PC-9 (cell line): Measurements from ENCODE around the gene APOM.

Experiments
- EZH2 ChIP-seq: fragments of 200-600 bp; sonication (generic); IDR thresholded peaks from 2 replicates; pipeline ENCODE4 v1.8.0; 2017; ENCODE audit warnings: antibody characterized with exemption, low read depth
- TF ChIP-seq, protein P1 (sequence below): fragments of 200-600 bp; sonication (generic); conservative IDR thresholded peaks from 2 replicates; pipeline ENCODE4 v1.6.1; 2017; ENCODE audit warnings: mixed run types, antibody characterized with exemption, mild to moderate bottlenecking, moderate library complexity

DNA sequence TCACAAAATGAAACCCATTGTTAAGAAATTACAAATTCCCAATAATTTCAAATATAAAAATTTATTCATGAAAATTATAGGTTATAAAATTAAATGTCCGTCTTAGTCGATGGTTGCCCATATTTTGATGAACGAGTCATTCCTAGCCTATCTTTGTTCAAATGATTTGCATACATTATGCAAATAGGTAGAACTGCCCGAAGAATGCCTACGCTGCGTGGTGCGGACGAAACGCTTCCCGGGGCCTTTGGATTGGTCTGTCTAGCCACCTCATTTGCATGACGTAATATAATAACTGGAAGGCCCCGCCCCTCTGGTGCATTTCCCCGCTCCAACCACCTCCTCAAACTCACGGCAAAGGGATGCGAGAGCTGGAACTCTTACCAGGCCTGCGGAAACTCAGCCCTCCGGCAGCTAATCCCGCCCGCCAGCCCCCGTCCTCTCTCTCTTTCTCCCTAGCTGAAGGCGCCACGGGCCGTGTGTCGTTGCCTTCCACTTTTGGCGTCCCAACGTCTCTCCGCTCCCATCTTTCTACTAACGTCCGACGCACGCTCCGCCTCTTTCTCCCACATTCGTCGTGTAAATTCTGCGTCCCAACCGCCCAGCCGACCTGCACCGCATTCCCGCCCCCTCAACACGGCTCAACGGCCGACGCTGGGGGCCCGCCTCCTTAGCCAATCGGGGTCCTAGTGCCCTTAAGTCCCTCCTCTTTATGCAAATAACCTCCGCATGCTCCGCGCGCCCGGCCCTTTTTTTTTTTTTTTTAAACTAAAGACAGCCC lies 35.7 kb upstream of the APOM start:
- TF ChIP-seq EZH2: no peak
- TF ChIP-seq, protein P1, sequence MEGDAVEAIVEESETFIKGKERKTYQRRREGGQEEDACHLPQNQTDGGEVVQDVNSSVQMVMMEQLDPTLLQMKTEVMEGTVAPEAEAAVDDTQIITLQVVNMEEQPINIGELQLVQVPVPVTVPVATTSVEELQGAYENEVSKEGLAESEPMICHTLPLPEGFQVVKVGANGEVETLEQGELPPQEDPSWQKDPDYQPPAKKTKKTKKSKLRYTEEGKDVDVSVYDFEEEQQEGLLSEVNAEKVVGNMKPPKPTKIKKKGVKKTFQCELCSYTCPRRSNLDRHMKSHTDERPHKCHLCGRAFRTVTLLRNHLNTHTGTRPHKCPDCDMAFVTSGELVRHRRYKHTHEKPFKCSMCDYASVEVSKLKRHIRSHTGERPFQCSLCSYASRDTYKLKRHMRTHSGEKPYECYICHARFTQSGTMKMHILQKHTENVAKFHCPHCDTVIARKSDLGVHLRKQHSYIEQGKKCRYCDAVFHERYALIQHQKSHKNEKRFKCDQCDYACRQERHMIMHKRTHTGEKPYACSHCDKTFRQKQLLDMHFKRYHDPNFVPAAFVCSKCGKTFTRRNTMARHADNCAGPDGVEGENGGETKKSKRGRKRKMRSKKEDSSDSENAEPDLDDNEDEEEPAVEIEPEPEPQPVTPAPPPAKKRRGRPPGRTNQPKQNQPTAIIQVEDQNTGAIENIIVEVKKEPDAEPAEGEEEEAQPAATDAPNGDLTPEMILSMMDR: no peak
